Fibroblast of the aortic adventitia (primary cell): Measurements from ENCODE around the gene NRXN2. TPM values are rescaled to one million over a fixed set of nuclear protein-coding genes. Genes with fewer than 3 reads are reported as not detected.

Experiments
- DNase-seq: peaks from one replicate; pipeline ENCODE4 v3.0.0-alpha.2; 2010; ENCODE audit warnings: low read depth
- H3K4me3 ChIP-seq: 2 replicates; pipeline ENCODE4 v1.5.1; 2011; ENCODE audit warnings: low read depth, mild to moderate bottlenecking, control low read depth, low read length, moderate library complexity
- CTCF ChIP-seq: IDR thresholded peaks from 2 replicates; pipeline ENCODE4 v1.5.1; 2011; ENCODE audit warnings: mild to moderate bottlenecking, low read length, control low read depth, inconsistent platforms; ENCODE audit not compliant: insufficient read depth
- total RNA-seq: library from RNA; depleted of rRNA; stranded (reverse); fragments of >200 nt; gene quantifications from 2 replicates; pipeline ENCODE4 v1.2.3, GENCODE V29; 2012; ENCODE audit warnings: low replicate concordance

The NRXN2 gene
- total RNA-seq, 1 donor, result 3.3 TPM

GRCh38 chr11:64604458-64605243 lies 118.3 kb downstream of the NRXN2 start:
- no peak overlapping the region for H3K4me3 ChIP-seq
- DNase-seq, result no peak

GRCh38 chr11:64603411-64604110 lies 119.4 kb downstream of the NRXN2 start:
- no peak overlapping the region for H3K4me3 ChIP-seq
- no peak for TF ChIP-seq CTCF
- DNase-seq, result no peak

More at GRCh38 chr11:64604458-64605243, 118.3 kb downstream of the NRXN2 start:
- TF ChIP-seq CTCF, result no peak

GRCh38 chr11:64602466-64603070 lies 120.4 kb downstream of the NRXN2 start:
- no peak for DNase-seq
- TF ChIP-seq CTCF, result no peak
- H3K4me3 ChIP-seq, result no peak overlapping the region

GRCh38 chr11:64601605-64602465 lies 121.2 kb downstream of the NRXN2 start:
- DNase-seq, result no peak
- H3K4me3 ChIP-seq, result no peak overlapping the region

GRCh38 chr11:64600281-64600992 lies 122.6 kb downstream of the NRXN2 start:
- no peak overlapping the region for H3K4me3 ChIP-seq
- TF ChIP-seq CTCF, result no peak
- DNase-seq, result no peak

More at GRCh38 chr11:64601605-64602465, 121.2 kb downstream of the NRXN2 start:
- no peak for TF ChIP-seq CTCF
